ENCODE data around the gene NOXO1. TPM values are rescaled to one million over a fixed set of nuclear protein-coding genes. Genes with fewer than 3 reads are reported as not detected.
"Not testable (repeated sequence)": the region's sequence is repeated elsewhere in the genome, so short reads cannot be mapped to it uniquely, and the experiment has no call there.

NOXO1 gene
- polyA plus RNA-seq, 4 donors, result 0.52 to 0.97 (median 0.65) TPM

GRCh38 chr16:2013527-2013926 is 32.3 kb upstream of the NOXO1 start:
- DNase-seq (ENCODE audit: low read depth in 4 of 4, low spot score in 3 of 4), result no peak

GRCh38 chr16:2011726-2012125 is 30.5 kb upstream of the NOXO1 start:
- not testable (repeated sequence) for DNase-seq (ENCODE audit: low read depth in 4 of 4, low spot score in 3 of 4)

- peak in 2 of 4 donors; percentile 77 to 80 for DNase-seq (ENCODE audit: low read depth in 4 of 4, low spot score in 3 of 4)
Observed at GRCh38 chr16:2009791-2010510, 28.7 kb upstream of the NOXO1 start, which contains the start of gene ZNF598. Gene ZNF598, minus strand, starts transcription at chr16:2009821.

GRCh38 chr16:2009164-2009711 is 28.0 kb upstream of the NOXO1 start:
- DNase-seq (ENCODE audit: low read depth in 4 of 4, low spot score in 3 of 4), result no peak

DNA sequence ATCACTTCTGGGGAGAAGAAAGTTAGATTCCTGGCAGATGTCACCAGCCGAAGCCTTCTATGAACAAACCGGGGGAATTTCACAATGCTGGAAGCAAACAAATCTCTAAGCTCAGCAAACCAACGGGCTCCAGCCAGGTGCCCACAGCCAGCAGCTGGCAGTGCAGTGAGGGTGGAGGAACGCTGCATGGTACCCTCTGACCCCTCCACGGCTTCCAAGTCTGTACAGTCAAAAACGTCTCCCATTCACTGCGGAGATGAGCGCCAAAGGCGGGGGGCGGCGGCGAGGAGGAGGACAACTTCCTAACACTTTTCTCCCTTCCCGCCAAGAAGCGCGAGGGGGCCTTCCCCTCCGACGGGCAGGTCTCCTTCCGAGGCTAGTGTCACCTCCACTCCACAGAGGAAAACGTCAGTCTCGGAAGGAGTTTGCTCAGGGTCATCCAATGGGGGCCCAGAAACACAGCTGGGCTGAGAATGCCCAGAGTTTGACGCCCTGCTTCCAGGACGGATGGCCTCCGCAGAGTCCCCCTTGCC is 27.4 kb upstream of the NOXO1 start:
- DNase-seq (ENCODE audit: low read depth in 4 of 4, low spot score in 3 of 4), result no peak

GRCh38 chr16:2008009-2008526 is 26.8 kb upstream of the NOXO1 start:
- DNase-seq (ENCODE audit: low read depth in 4 of 4, low spot score in 3 of 4), result no peak

DNA sequence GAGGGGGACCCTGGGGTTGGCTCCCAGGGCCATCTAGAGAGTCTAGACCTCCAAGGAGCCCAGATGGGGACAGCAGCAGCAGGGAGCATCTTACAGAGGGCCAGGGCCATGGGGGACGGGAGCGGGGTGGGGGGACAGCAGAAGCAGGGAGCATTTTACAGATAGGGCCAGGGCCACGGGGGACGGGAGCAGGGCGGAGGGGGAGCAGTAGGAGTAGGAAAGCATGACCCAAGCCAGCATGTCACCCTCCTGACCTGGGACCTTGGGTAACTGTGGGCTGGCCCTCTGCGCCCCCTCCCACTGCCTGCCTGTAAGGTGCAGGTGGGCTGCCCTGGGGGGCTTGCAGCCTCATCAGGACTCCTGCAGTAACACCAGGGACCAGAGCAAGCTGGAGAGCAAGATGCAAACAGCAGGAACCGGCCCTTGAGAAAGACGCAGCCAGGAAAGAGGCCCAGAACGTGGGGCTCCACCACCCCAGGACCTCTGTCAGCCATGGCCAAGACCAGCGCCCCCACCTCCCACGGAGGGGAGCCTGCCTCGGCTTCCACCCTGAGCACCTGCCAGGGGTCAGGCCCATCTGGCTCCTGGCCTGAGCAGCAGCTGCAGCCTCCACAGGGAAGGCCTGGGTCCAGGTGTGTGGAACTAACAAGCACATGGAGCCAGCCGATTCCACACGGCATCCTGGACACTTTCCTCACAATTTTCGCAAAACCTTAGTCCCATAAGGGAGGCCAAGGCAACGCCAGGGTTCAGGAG is 26.0 kb upstream of the NOXO1 start:
- no peak for DNase-seq (ENCODE audit: low read depth in 4 of 4, low spot score in 3 of 4)

GRCh38 chr16:2006317-2006716 is 25.0 kb upstream of the NOXO1 start:
- DNase-seq (ENCODE audit: low read depth in 4 of 4, low spot score in 3 of 4), result no peak

DNA sequence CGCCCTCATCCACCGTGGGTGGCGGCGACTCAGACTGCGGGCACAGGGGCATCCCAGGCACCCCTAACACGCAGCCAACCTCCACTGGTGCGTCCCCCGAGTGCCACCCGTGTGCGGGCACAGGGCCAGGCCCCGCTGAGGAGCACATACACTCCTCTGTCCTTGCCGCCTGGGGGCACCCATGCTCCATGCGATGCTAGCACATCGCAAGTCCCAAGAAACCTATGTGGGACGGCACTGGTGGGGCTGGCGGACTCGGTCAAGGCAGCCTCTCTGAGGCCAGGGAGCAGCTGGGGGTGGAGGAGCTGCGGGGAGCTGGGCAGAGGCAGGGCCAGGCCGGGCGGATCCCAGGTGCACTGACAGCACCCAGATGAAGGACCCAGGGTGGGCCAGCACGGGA is 24.4 kb upstream of the NOXO1 start:
- no peak for DNase-seq (ENCODE audit: low read depth in 4 of 4, low spot score in 3 of 4)

DNA sequence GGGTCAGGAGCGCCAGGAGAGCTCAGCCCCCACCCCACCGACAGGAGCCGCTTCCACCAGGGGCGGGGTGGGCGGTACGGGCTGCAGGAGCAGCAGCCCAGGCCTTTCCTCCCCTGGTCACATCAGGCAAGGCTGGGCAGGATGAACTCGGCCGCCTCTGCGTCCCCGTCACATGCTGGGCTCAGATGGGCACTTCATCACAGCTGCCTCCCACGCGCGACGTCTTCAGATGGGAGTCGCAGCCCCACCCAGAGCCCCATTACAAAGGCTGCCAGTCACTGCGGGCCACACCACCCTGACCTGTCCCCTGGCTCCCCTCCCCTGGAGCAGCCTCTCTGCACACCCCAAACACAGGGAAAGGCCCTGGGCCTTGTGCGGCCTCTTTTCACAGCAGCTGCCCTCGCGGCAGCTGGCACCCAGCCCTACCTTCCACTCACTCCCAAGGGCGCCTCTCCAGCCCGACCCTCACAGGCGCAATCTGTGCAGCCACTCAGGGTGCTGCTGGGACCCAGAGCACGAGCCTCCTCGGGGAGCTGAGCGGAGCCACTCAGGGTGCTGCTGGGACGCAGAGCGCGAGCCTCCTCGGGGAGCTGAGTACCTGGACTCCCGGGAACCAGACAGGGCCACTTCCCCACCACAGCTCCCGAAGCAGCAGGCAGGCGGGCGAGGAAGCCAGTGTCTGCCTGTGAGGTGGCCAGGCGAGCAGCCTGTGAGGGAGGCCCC is 23.7 kb upstream of the NOXO1 start:
- no peak for DNase-seq (ENCODE audit: low read depth in 4 of 4, low spot score in 3 of 4)

DNA sequence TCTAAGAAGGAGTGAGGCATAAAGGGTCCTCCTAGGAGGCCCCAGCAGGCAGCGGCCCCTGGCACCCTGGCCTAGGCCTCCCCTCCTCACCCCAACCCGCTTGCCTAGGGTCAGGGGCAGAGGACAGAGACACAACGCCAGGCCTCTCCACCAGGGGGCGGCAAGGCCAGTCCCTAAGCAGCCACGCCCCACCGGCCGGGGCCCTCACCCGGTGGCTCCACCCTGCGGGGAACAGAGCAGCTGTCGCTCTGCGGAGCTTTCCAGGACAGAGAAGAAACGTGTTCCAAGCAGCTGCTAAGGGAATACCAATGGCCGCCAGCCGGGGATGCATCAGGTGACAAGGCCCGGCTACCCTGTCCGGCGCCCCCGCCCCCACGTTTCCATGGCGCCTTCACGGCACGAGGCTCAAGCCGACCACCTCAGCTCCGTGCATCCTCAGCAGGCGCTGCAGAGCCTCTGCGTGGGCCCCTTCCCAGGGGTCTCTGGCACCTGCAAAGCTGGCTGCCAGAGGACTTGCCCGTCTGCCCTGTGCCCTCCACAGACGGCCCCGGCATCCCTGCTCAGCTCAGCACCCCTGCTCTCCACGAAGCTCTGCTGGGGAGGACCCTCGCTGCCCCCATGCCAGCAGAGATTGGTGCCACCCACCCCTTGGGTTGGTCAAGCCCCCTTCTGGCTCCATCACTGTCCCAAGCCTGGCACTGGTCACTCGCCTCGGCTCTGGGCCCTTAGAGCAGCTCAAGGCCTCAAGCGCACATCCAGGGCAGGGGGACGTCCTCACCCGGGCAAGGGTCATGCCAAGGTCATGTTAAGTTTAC is 22.8 kb upstream of the NOXO1 start:
- DNase-seq (ENCODE audit: low read depth in 4 of 4, low spot score in 3 of 4), result peak in 2 of 4 donors; percentile 73 to 77

DNA sequence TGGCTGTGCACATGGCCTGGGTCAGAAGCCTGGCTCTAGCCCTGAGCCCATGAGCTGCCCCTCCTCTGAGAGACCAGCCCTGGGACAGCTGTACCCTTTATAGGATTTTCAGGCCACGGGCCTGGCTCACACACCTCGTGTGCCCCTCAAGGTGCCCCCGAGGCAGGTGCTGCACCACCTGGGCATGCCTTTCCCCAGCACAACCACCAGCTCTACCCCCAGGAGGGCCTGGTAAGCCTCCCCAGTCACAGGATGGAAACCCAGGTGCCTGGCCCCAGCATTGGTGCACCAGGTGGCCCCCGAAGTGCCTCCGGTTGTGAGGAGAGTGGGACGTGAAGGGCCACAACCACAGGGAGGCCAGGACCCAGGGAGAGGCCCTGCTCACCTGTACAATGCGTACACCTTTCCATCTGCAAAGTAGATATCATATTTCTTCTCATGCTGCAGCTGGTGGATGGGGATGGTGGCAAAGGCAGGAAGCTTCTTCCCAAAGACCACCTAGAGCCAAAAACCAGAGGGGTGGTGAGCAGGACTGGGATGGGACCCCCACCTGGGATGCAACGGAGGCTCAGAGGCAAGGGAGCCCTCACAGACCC is 22.1 kb upstream of the NOXO1 start:
- DNase-seq (ENCODE audit: low read depth in 4 of 4, low spot score in 3 of 4), result no peak

GRCh38 chr16:2002406-2003230 is 21.3 kb upstream of the NOXO1 start:
- no peak for DNase-seq (ENCODE audit: low read depth in 4 of 4, low spot score in 3 of 4)

- no peak for DNase-seq (ENCODE audit: low read depth in 4 of 4, low spot score in 3 of 4)
Observed at GRCh38 chr16:2001456-2002355, 20.4 kb upstream of the NOXO1 start.

- no peak for DNase-seq (ENCODE audit: low read depth in 4 of 4, low spot score in 3 of 4)
Observed at GRCh38 chr16:2001035-2001434, 19.8 kb upstream of the NOXO1 start.

DNA sequence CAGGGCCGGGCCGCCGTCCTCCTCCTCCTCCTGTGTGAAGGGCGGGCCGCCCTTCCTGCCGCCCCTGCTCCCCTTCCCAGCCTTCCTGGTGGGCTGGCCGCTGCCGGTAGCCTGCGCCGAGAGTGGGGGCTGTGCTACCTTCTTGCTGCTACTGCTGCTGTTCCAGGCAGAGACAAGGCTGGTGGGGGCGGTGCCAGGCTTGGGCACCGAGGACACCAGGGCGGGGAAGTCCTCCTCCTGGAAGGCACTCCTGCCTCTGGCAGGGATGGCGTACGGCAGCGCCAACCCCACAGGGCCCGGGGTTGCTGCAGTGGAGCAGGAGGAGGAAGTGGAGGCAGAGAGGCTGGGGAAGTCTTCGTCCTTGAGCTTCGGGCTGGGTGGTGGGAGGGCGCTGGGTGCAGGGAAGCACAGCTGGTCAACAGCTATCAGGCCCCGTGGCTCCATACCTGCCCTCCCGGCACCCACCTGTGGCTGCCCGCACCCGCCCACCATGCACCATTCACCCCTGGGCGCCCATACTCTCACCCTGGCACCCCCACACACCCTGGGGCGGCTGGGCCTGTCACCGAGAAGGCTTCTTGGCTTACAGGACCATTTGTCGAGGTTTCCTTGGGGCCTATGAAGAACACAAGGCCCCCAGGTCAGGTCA is 18.7 kb upstream of the NOXO1 start:
- DNase-seq (ENCODE audit: low read depth in 4 of 4, low spot score in 3 of 4), result no peak
